Thyroid gland (tissue), 4 donors: ENCODE measurements around the gene OTUB1. TPM values are rescaled to one million over a fixed set of nuclear protein-coding genes. Genes with fewer than 3 reads are reported as not detected.
"Not testable (repeated sequence)": the region's sequence is repeated elsewhere in the genome, so short reads cannot be mapped to it uniquely, and the experiment has no call there.

ENCODE experiments used
- DNase-seq, 2 donors: peaks; one replicate each; pipeline ENCODE4 v3.0.0-alpha.2; 2019
- H3K27ac ChIP-seq, 3 donors: fragments of 200-600 bp; sonication (generic); 1 replicate in 2 of 3; 2 replicates in 1 of 3; pipeline ENCODE4 v1.5.1; 2016 to 2019; ENCODE audit warnings: mild to moderate bottlenecking in 1 of 3, moderate library complexity in 1 of 3
- H3K27me3 ChIP-seq: fragments of 200-600 bp; sonication (generic); one replicate; pipeline ENCODE4 v1.5.1; 2019
- H3K36me3 ChIP-seq, 2 donors: fragments of 200-600 bp; sonication (generic); one replicate each; pipeline ENCODE4 v1.5.1; 2016 to 2019
- H3K4me1 ChIP-seq, 2 donors: fragments of 200-600 bp; sonication (generic); one replicate each; pipeline ENCODE4 v1.5.1; 2017 to 2019
- H3K4me3 ChIP-seq, 3 donors: fragments of 200-600 bp; sonication (generic); replicated peaks in 1 of 3; 1 replicate in 2 of 3; 2 replicates in 1 of 3; pipeline ENCODE4 v1.5.1; 2016; ENCODE audit warnings: mild to moderate bottlenecking in 1 of 3
- H3K9me3 ChIP-seq: fragments of 200-600 bp; sonication (generic); one replicate; pipeline ENCODE4 v1.5.1; 2017
- POLR2A ChIP-seq, 2 donors: fragments of 450-650 bp; IDR thresholded peaks; one replicate each; pipeline ENCODE4 v1.6.1; 2017; ENCODE audit warnings: antibody characterized with exemption in 2 of 2, mild to moderate bottlenecking in 2 of 2, moderate library complexity in 1 of 2
- WGBS, 2 donors: methylation state at CpG; one replicate each; pipeline ENCODE4 v1.1.5; 2017; 5-methylcytosine and 5-hydroxymethylcytosine counted together
- intact Hi-C: fragments of 100-400 bp; cut with DNase I; formaldehyde crosslinking; loops from one replicate; pipeline ENCODE4 v1.15.1; 2023
- small RNA-seq: library from RNA; depleted of rRNA; stranded (forward); fragments of <200 nt; gene quantifications from one replicate; pipeline ENCODE3, GENCODE V24; 2016
- total RNA-seq, 4 donors: library from RNA; depleted of rRNA; stranded (reverse); fragments of >200 nt; gene quantifications; one replicate each; pipeline ENCODE4 v1.2.3, GENCODE V29; 2016
- TF ChIP-seq, protein P1 (sequence below), 6 experiments: fragments of 200-600 bp in 3 of 6; fragments of 450-650 bp in 3 of 6; sonication (generic) in 3 of 6; IDR thresholded peaks; one replicate each; pipeline ENCODE4 v1.5.1; 2016 to 2019; ENCODE audit warnings: antibody characterized with exemption in 6 of 6, mild to moderate bottlenecking in 2 of 6, inconsistent platforms in 1 of 6, moderate library complexity in 1 of 6

The OTUB1 gene
- total RNA-seq, 4 donors from 2014 or later: 62.3 to 130 (median 76.1) TPM

DNA sequence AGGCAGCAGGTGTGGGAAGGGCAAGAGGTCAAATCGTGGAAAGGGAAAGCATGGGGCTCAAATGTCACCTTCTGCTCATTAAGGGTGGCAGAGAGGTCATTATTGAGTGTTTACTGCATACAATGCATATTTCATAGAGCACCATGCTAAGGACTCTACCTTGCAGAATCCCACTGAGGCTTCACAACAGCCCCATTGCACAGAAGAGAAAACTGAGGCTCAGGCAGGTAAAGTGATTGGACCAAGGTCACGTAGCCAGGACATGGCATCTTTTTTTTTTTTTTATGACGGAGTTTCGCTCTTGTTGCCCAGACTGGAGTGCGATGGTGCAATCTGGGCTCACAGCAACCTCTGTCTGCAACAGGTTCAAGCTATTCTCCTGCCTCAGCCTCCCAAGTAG, 57.3 kb downstream of the OTUB1 start:
- H3K36me3 ChIP-seq: no peaks in the 10 kb centered on the region
- H3K4me1 ChIP-seq: peaks cover 0 to 13% of the 10 kb centered on the region in 2 donors
- intact Hi-C loops: no loop called here
- H3K9me3 ChIP-seq: no peaks in the 10 kb centered on the region
- H3K27ac ChIP-seq: no peak overlapping the region
- TF ChIP-seq, protein P1, sequence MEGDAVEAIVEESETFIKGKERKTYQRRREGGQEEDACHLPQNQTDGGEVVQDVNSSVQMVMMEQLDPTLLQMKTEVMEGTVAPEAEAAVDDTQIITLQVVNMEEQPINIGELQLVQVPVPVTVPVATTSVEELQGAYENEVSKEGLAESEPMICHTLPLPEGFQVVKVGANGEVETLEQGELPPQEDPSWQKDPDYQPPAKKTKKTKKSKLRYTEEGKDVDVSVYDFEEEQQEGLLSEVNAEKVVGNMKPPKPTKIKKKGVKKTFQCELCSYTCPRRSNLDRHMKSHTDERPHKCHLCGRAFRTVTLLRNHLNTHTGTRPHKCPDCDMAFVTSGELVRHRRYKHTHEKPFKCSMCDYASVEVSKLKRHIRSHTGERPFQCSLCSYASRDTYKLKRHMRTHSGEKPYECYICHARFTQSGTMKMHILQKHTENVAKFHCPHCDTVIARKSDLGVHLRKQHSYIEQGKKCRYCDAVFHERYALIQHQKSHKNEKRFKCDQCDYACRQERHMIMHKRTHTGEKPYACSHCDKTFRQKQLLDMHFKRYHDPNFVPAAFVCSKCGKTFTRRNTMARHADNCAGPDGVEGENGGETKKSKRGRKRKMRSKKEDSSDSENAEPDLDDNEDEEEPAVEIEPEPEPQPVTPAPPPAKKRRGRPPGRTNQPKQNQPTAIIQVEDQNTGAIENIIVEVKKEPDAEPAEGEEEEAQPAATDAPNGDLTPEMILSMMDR (IDR thresholded peaks at IDR 0.05): no peak
- no peak for TF ChIP-seq POLR2A (IDR thresholded peaks at IDR 0.05)
- no peaks in the 10 kb centered on the region for H3K27me3 ChIP-seq
- H3K4me3 ChIP-seq: no peak overlapping the region
- no peak for DNase-seq
- 93% methylated on average over 5 of the region's 5 CpGs for WGBS, 2 donors

DNA sequence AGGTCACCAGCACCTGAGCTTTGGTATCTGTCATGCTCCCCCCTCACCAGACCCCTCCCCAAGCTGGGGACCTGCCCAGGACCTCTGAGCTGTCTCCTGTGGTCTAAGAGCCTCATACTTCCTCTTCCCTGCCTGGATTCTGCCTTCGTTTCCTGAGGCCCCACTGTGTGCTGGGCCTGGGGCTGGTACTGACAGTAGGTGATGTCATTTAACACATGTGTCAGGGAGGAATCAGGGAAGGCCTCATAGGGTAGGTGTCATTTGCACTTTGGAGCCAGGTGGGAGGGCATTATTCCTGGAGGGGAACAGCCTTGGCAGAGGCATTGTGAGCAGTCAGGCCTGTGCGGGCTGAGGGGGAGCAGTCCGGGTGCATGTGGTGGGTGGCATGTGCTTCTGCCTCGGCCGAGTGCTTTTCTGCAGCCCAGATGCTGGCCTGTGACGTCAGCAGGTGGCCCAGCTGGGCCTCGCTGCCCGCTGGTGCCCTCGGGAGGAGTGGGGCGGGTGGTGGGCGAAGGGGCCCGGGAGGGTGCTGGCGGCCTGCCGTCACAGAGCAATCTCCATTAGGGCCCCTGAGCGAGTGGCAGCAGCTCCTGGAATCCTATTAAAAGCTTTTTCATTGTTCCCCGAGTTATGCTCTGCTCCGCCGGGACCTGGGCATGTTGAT, 58.6 kb downstream of the OTUB1 start:
- peak overlapping the region in 2 of 3 donors; percentile 30 to 66 for H3K27ac ChIP-seq
- intact Hi-C loops: no loop called here
- H3K4me1 ChIP-seq: peaks cover 0 to 13% of the 10 kb centered on the region in 2 donors
- no peaks in the 10 kb centered on the region for H3K36me3 ChIP-seq
- peak; percentile 65 to 66 for DNase-seq
- H3K9me3 ChIP-seq: no peaks in the 10 kb centered on the region
- WGBS, 2 donors: 71 to 77% methylated on average over 17 to 18 of the region's 18 CpGs
- TF ChIP-seq, protein P1 (IDR thresholded peaks at IDR 0.05): no peak
- no peak for TF ChIP-seq POLR2A (IDR thresholded peaks at IDR 0.05)
- no peak overlapping the region for H3K4me3 ChIP-seq
- H3K27me3 ChIP-seq: no peaks in the 10 kb centered on the region

DNA sequence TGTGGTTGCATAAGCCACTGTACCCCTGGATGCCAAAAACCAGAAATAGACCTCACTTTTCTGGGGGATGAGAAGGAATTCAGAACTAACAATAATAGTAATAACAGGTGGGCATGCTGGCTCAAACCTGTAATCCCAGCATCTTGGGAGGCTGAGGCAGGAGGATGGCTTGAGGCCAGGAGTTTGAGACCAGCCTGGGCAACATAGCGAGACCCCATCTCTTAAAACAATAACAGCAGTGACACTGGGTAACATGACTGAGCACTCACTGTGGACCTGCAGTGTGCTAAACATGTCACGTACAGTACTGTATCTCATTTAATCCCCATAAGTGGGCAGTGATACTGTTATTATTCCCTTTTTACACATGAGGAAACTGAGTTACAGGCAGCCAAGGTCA, 59.5 kb downstream of the OTUB1 start:
- TF ChIP-seq, protein P1 (IDR thresholded peaks at IDR 0.05): no peak
- TF ChIP-seq POLR2A (IDR thresholded peaks at IDR 0.05): no peak
- H3K36me3 ChIP-seq: no peaks in the 10 kb centered on the region
- peak overlapping the region in 1 of 3 donors; percentile 66 for H3K27ac ChIP-seq
- H3K9me3 ChIP-seq: no peaks in the 10 kb centered on the region
- DNase-seq: no peak
- peaks cover 0 to 11% of the 10 kb centered on the region in 2 donors for H3K4me1 ChIP-seq
- WGBS, 2 donors: 91 to 96% methylated on average over 2 of the region's 2 CpGs
- no peak overlapping the region for H3K4me3 ChIP-seq
- no peaks in the 10 kb centered on the region for H3K27me3 ChIP-seq
- intact Hi-C loops: no loop called here

DNA sequence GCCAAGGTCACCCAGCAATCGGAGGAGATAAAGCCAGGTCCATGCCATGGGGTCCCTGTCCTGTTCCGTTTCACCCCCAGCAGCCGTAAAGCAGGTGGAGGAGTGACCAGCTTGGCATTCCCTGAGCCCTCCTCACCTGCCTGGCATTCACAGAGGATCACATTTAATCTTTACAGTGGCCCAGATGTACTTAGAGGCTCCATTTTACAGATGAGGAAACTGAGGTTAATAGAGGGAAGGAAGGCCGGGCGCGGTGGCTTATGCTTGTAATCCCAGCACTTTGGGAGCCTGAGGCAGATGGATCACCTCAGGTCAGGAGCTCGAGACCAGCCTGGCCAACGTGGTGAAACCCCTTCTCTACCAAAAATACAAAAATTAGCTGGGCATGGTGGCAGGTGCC, 61.1 kb downstream of the OTUB1 start:
- H3K4me1 ChIP-seq, H3K27me3 ChIP-seq, H3K36me3 ChIP-seq, H3K9me3 ChIP-seq, H3K27ac ChIP-seq, H3K4me3 ChIP-seq, DNase-seq, intact Hi-C loops: not testable (repeated sequence)
- 94 to 98% methylated on average over 8 of the region's 8 CpGs for WGBS, 2 donors

Small RNAs within 50 kb of the gene (small RNA-seq; reads per million reads assigned to genes)
- gene RNU6-45P: not detected

Other genes starting within 250 kb of the OTUB1 start
- gene ZFTA, start 217.7 kb upstream of the OTUB1 start, total RNA-seq: 10 to 100 TPM; 14.7 to 29.7 (median 18.6) TPM
- gene SPINDOC, start 173.0 kb upstream of the OTUB1 start, total RNA-seq: 10 to 100 TPM in 2 of 4 donors, 1 to 10 TPM in 2; 7.4 to 12.6 (median 10.3) TPM
- gene MARK2, start 147.3 kb upstream of the OTUB1 start, total RNA-seq: 10 to 100 TPM; 28.2 to 57.7 (median 48.6) TPM
- under 1 TPM in 1 of 4 donors, not detected in 3; 0.24 TPM for gene RCOR2, start 69.3 kb upstream of the OTUB1 start, total RNA-seq
- gene NAA40, start 47.4 kb upstream of the OTUB1 start, total RNA-seq: 10 to 100 TPM; 27.6 to 46.4 (median 34.5) TPM
- 100 to 1,000 TPM; 210 to 787 (median 471) TPM for gene COX8A, start 11.8 kb upstream of the OTUB1 start, total RNA-seq
- gene FLRT1, start 49.5 kb downstream of the OTUB1 start, total RNA-seq: 1 to 10 TPM in 3 of 4 donors, under 1 TPM in 1; 0.54 to 4.0 (median 3.8) TPM
- 10 to 100 TPM; 62.5 to 89.5 (median 70.0) TPM for gene MACROD1, start 179.7 kb downstream of the OTUB1 start, total RNA-seq
- gene STIP1, start 199.7 kb downstream of the OTUB1 start, total RNA-seq: 100 to 1,000 TPM in 2 of 4 donors, 10 to 100 TPM in 2; 80.8 to 116 (median 106) TPM
- gene FERMT3, start 220.3 kb downstream of the OTUB1 start, total RNA-seq: 10 to 100 TPM in 2 of 4 donors, 1 to 10 TPM in 2; 7.6 to 13.9 (median 10.8) TPM
- gene TRPT1, start 239.7 kb downstream of the OTUB1 start, total RNA-seq: 10 to 100 TPM; 50.5 to 90.8 (median 65.9) TPM
- gene NUDT22, start 239.8 kb downstream of the OTUB1 start, total RNA-seq: 100 to 1,000 TPM in 2 of 4 donors, 10 to 100 TPM in 2; 65.6 to 109 (median 94.4) TPM
- 10 to 100 TPM; 10.9 to 48.6 (median 21.9) TPM for gene DNAJC4, start 244.1 kb downstream of the OTUB1 start, total RNA-seq
- gene VEGFB, start 248.1 kb downstream of the OTUB1 start, total RNA-seq: 100 to 1,000 TPM in 1 of 4 donors, 10 to 100 TPM in 3; 52.9 to 101 (median 75.7) TPM